Measurements from ENCODE around the gene STK35. TPM values are rescaled to one million over a fixed set of nuclear protein-coding genes. Genes with fewer than 3 reads are reported as not detected.

The STK35 gene
- total and polyA plus RNA-seq, 7 donors = 4.8 to 16.8 (median 13.6) TPM

DNA sequence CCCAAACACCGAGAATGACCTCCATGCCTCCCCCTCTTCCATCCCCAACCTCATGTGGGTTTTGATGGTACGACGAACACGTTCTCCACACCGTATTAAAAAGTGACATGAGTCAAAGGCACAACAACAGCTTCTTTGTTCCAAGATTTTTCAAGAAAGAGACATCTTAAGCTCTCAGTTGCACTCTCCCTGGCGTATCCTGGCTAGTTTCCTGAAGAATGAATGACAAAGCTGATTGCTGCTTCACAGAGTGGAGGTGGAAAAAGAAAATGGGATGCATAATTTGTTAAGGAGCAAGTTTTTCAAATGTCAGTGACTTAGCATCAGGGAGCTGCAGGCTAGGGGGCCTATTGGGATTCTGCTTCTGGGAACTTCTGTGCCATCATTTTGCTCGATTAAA lies 95.5 kb downstream of the STK35 start:
- no peaks in the 10 kb centered on the region for H3K4me1 ChIP-seq
- no peaks in the 10 kb centered on the region for H3K9me3 ChIP-seq
- TF ChIP-seq, protein P1, sequence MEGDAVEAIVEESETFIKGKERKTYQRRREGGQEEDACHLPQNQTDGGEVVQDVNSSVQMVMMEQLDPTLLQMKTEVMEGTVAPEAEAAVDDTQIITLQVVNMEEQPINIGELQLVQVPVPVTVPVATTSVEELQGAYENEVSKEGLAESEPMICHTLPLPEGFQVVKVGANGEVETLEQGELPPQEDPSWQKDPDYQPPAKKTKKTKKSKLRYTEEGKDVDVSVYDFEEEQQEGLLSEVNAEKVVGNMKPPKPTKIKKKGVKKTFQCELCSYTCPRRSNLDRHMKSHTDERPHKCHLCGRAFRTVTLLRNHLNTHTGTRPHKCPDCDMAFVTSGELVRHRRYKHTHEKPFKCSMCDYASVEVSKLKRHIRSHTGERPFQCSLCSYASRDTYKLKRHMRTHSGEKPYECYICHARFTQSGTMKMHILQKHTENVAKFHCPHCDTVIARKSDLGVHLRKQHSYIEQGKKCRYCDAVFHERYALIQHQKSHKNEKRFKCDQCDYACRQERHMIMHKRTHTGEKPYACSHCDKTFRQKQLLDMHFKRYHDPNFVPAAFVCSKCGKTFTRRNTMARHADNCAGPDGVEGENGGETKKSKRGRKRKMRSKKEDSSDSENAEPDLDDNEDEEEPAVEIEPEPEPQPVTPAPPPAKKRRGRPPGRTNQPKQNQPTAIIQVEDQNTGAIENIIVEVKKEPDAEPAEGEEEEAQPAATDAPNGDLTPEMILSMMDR (IDR thresholded peaks at IDR 0.05) = no peak
- TF ChIP-seq POLR2A (IDR thresholded peaks at IDR 0.05) = no peak
- TF ChIP-seq EP300 (IDR thresholded peaks at IDR 0.05) = no peak
- TF ChIP-seq POLR2AphosphoS5 (IDR thresholded peaks at IDR 0.05) = no peak
- DNase-seq = no peak
- WGBS, 2 donors = 69 to 70% methylated on average over 7 of the region's 7 CpGs
- intact Hi-C loops (cut with DNase I) = no loop called here
- H3K36me3 ChIP-seq = no peaks in the 10 kb centered on the region
- peaks cover 0 to 7% (median 0%) of the 10 kb centered on the region in 3 donors for H3K27me3 ChIP-seq
- no peak overlapping the region for H3K27ac ChIP-seq
- no peak overlapping the region for H3K4me3 ChIP-seq

Small RNA genes lying within 50 kb of the gene (small RNA-seq; reads per million reads assigned to genes)
- gene RPL7P2 = 0 reads per million in 3 donors

Other genes starting within 250 kb of the STK35 start
- gene SIRPA, start 206.4 kb upstream of the STK35 start, total RNA-seq = 10 to 100 TPM; 16.3 to 25.5 (median 21.5) TPM
- gene SIRPA, start 206.4 kb upstream of the STK35 start, polyA plus RNA-seq = 10 to 100 TPM in 2 of 3 donors, 1 to 10 TPM in 1; 8.4 to 14.3 (median 12.5) TPM
- not detected for gene PDYN, start 107.8 kb upstream of the STK35 start, total RNA-seq
- not detected for gene PDYN, start 107.8 kb upstream of the STK35 start, polyA plus RNA-seq
- not detected for gene TGM3, start 194.2 kb downstream of the STK35 start, total RNA-seq
- gene TGM3, start 194.2 kb downstream of the STK35 start, polyA plus RNA-seq = 1 to 10 TPM in 1 of 3 donors, under 1 TPM in 2; 0.23 to 3.0 (median 0.42) TPM